Ovary (tissue), 9 donors: Measurements from ENCODE around the gene MPIG6B. TPM values are rescaled to one million over a fixed set of nuclear protein-coding genes. Genes with fewer than 3 reads are reported as not detected.
A peak's percentile ranks its signal among the peaks of the same experiment; 100 is the strongest.

Experiments
- DNase-seq, 5 donors: peaks; one replicate each; pipeline ENCODE4 v3.0.0-alpha.2; 2019 to 2020
- H3K27ac ChIP-seq, 2 donors: fragments of 200-600 bp; one replicate each; pipeline versions ENCODE4 v1.5.1 to v1.8.0; 2019 to 2022
- H3K27me3 ChIP-seq: fragments of 200-600 bp; one replicate; pipeline ENCODE4 v1.8.0; 2022
- H3K36me3 ChIP-seq: fragments of 200-600 bp; sonication (generic); one replicate; pipeline ENCODE4 v1.5.1; 2019
- H3K4me1 ChIP-seq: one replicate; pipeline ENCODE4 v1.8.1; 2013; ENCODE audit warnings: mild to moderate bottlenecking, moderate library complexity; ENCODE audit not compliant: insufficient read depth
- H3K4me3 ChIP-seq: fragments of 200-600 bp; sonication (generic); one replicate; pipeline ENCODE4 v1.5.1; 2017
- H3K9me3 ChIP-seq, 2 donors: fragments of 200-600 bp in 1 of 2; sonication (generic) in 1 of 2; one replicate each; pipeline versions ENCODE4 v1.5.1 to v1.8.1; 2013 to 2019; ENCODE audit warnings: mild to moderate bottlenecking in 1 of 2, moderate library complexity in 1 of 2
- EP300 ChIP-seq: sonication (generic); formaldehyde crosslinking; IDR thresholded peaks from one replicate; pipeline ENCODE4 v1.6.1; 2017; ENCODE audit warnings: antibody characterized with exemption
- POLR2A ChIP-seq: fragments of 450-650 bp; IDR thresholded peaks from one replicate; pipeline ENCODE4 v1.6.1; 2017; ENCODE audit warnings: antibody characterized with exemption, mild to moderate bottlenecking, moderate library complexity
- WGBS, 3 donors: extraction: QIAGEN DNeasy Blood & Tissue Kit in 1 of 3; methylation state at CpG; one replicate each; pipeline versions ENCODE4 v1.1.5 to v1.1.7; 2013 to 2017; 5-methylcytosine and 5-hydroxymethylcytosine counted together
- intact Hi-C, 4 donors: fragments of 100-400 bp; cut with DNase I; formaldehyde crosslinking; loops; one replicate each; pipeline versions ENCODE4 v1.11.0 to v1.15.1; 2022 to 2023
- polyA plus RNA-seq, 2 donors: library from polyadenylated mRNA; stranded (reverse); fragments of 200-250 nt in 1 of 2; fragments of 350-450 nt in 1 of 2; fragmentation: Illumina TruSeq in 1 of 2; extraction: RNeasy Lipid Tissue Mini Kit (QIAGEN cat#74804) in 1 of 2; gene quantifications; one replicate each; pipeline ENCODE4 v1.2.3, GENCODE V29; 2013 to 2014
- total RNA-seq, 7 donors: library from RNA; depleted of rRNA in 2 of 7; stranded (reverse); fragments of >200 nt in 2 of 7; fragmentation: NEBNext Ultra II Directional in 3 of 7; extraction: Animal tissue kit (Norgen Biotek cat#: 25700) in 3 of 7; gene quantifications; one replicate each; pipeline versions ENCODE4 v1.1.0 to v1.2.4, GENCODE V29; 2016 to 2023
- TF ChIP-seq, protein P1 (sequence below), 3 donors: fragments of 450-650 bp in 2 of 3; fragments of 200-600 bp in 1 of 3; IDR thresholded peaks; one replicate each; pipeline versions ENCODE4 v1.5.1 to v1.8.0; 2016 to 2022; ENCODE audit warnings: antibody characterized with exemption in 3 of 3, mild to moderate bottlenecking in 1 of 3
- donor health status: DM: no; HTN: no; CAD: no; lungs with moderate emphysema.
- donor health status: DM: no; HTN: no; CAD: no.
- donor health status: Bipolar disorder and iron deficiency.
- donor health status: DM: yes; HTN: yes; CAD: no.
- donor health status: DM: no; HTN: no; CAD: no.
- donor health status: DM: yes; HTN: yes; CAD: no.

MPIG6B gene
- total and polyA plus RNA-seq, 9 donors, result 0.06 to 0.94 (median 0.60) TPM; not detected in 4

DNA sequence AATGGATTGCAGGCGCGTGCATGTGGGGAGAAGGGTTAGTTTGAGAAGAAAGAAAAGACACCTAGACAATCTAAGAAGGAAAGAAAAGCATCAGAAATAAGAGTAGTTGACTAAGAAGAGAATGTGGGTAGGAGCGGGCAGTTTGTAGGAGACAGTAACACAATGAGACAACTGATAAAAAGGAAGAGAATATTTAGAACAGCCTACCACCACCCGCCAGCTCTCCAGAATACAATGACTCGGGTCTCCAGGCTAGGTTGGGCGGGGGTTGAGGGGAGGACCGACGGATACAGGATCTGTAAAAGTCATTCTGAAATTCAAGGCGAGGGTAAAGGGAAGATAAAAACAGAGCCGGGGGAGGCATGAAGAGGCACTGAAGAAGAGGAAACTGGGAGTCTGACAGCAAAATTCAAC lies 20.8 kb upstream of the MPIG6B start:
- peak overlapping the region; percentile 87 to 99 for H3K27ac ChIP-seq
- H3K36me3 ChIP-seq, result no peaks in the 10 kb centered on the region
- H3K27me3 ChIP-seq, result no peaks in the 10 kb centered on the region
- intact Hi-C loops, result loop anchor here in 1 of 4 donors (2.0 kb wide), 1 partner anchor 26 kb away; the partner anchor contains the start of gene DDAH2
- H3K4me3 ChIP-seq, result peak overlapping the region; percentile 58
- no peaks in the 10 kb centered on the region for H3K9me3 ChIP-seq
- 0% methylated on average over 10 of the region's 10 CpGs for WGBS, 3 donors
- DNase-seq, result no peak
- TF ChIP-seq, protein P1, sequence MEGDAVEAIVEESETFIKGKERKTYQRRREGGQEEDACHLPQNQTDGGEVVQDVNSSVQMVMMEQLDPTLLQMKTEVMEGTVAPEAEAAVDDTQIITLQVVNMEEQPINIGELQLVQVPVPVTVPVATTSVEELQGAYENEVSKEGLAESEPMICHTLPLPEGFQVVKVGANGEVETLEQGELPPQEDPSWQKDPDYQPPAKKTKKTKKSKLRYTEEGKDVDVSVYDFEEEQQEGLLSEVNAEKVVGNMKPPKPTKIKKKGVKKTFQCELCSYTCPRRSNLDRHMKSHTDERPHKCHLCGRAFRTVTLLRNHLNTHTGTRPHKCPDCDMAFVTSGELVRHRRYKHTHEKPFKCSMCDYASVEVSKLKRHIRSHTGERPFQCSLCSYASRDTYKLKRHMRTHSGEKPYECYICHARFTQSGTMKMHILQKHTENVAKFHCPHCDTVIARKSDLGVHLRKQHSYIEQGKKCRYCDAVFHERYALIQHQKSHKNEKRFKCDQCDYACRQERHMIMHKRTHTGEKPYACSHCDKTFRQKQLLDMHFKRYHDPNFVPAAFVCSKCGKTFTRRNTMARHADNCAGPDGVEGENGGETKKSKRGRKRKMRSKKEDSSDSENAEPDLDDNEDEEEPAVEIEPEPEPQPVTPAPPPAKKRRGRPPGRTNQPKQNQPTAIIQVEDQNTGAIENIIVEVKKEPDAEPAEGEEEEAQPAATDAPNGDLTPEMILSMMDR (IDR thresholded peaks at IDR 0.05), result no peak
- no peak for TF ChIP-seq EP300
- no peak for TF ChIP-seq POLR2A
- H3K4me1 ChIP-seq, result peaks cover 11% of the 10 kb centered on the region

DNA sequence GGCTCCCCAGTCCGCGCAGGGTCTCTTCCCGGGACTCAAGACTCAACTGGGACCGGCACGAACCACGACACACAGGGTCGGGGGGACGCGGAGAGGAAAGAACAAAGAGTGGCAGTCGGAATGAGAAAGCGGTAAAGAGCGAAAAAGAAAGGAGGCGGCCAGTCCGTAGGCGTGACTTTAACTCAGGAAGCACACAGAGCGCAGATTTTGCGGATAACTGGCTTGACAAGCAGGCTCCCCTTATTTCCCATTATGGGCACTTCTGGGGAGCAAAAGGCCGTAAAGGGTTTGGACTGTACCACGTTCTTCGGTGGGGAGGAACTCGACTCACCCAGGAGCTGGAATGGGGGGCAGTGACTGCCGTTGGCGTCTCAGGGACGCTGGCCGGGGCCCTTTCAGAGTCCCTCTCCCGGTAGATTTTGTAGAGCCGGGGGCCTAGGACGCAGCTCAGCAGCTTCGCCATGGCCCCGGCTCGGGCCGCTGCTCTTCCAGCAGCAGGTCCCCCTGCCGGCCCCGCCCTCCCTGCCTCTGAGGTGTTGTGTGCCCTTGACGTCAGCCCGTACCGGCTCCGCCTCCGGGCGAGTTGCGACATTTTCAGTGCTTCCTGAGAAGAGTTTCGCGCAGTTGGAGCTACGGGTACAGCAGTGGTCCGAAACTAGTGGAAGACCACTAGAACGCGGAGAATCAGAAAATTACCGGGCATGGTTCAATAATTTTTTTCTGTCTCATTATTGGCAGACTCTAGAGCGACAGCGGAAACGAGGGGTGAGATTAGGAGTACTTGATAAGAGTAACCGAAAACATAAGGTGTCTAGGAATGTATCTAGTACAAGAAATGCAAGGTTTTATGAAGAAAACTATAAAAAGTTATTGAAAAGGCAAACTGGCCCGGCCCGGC lies 20.1 kb upstream of the MPIG6B start, which contains the start of gene ABHD16A:
Gene ABHD16A, minus strand, starts transcription at position 506 of the 898 bp plus-strand sequence. Its CDS starts 43 bp downstream, at position 463.
- 0 to 1% (median 1%) methylated on average over 54 of the region's 54 CpGs for WGBS, 3 donors
- H3K27ac ChIP-seq, result peak within 1 kb of the TSS; percentile 87 to 99
- no peaks in the 10 kb centered on the region for H3K36me3 ChIP-seq
- peak within 1 kb of the TSS; percentile 58 for H3K4me3 ChIP-seq
- DNase-seq, result peak; percentile 98 to 99 (median 99)
- no peaks in the 10 kb centered on the region for H3K27me3 ChIP-seq
- intact Hi-C loops, result loop anchor here in 1 of 4 donors (2.0 kb wide), 1 partner anchor 26 kb away; the partner anchor contains the start of gene DDAH2
- H3K9me3 ChIP-seq, result no peaks in the 10 kb centered on the region
- no peak for TF ChIP-seq EP300
- TF ChIP-seq, protein P1 (IDR thresholded peaks at IDR 0.05), result peak in 2 of 3 donors; percentile 19 to 35
- peak; percentile 98 for TF ChIP-seq POLR2A
- H3K4me1 ChIP-seq, result peaks cover 11% of the 10 kb centered on the region

DNA sequence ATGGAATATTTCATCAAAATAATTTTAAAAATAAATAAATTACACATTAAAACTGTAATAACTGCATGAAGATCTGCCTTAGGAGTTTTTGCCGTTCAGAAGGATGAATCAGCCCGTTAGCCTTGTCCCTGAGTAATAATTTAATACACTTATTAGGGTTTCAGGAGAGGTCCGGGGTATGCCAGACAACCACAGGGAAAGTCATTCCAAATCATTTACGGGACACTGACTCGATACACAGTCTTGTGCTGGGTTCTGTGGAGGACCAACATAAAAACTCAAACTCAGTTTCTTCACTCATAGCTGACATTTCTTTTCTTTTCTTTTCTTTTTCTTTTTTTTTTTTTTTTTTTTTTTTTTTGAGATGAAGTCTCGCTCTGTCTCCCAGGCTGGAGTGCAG lies 17.2 kb upstream of the MPIG6B start:
- H3K4me3 ChIP-seq, result no peak overlapping the region
- intact Hi-C loops, result no loop called here
- no peak for DNase-seq
- 75 to 82% (median 76%) methylated on average over 6 of the region's 6 CpGs for WGBS, 3 donors
- H3K27me3 ChIP-seq, result no peaks in the 10 kb centered on the region
- no peak overlapping the region for H3K27ac ChIP-seq
- no peak for TF ChIP-seq EP300
- TF ChIP-seq, protein P1 (IDR thresholded peaks at IDR 0.05), result no peak
- no peak for TF ChIP-seq POLR2A
- no peaks in the 10 kb centered on the region for H3K9me3 ChIP-seq
- H3K36me3 ChIP-seq, result no peaks in the 10 kb centered on the region
- peaks cover 11% of the 10 kb centered on the region for H3K4me1 ChIP-seq

DNA sequence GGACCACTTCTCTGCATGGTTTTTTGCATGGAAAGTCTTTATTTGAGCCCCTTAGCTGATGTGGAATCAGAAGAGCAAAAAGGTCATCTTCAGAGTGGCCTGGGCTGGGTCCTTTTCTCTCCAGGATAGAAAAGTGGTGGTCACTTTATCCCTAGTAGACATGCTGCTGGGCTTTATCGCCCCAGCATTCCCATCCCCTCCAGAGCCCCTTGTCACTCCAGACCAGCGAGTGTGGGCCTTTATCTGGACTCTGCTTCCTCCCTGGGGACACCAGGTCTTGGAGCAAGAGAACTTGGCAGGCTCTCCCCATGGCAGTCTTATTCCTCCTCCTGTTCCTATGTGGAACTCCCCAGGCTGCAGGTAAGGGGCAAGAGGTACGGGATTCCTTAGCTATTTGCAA lies 16.6 kb upstream of the MPIG6B start, which contains the start of gene LY6G6F:
Gene LY6G6F, plus strand, starts transcription at position 268 of the 400 bp plus-strand sequence. Its CDS starts 41 bp downstream, at position 309.
- TF ChIP-seq EP300, result no peak
- TF ChIP-seq POLR2A, result no peak
- TF ChIP-seq, protein P1 (IDR thresholded peaks at IDR 0.05), result no peak
- peaks cover 7% of the 10 kb centered on the region for H3K4me1 ChIP-seq
- no peaks in the 10 kb centered on the region for H3K9me3 ChIP-seq
- H3K27me3 ChIP-seq, result no peaks in the 10 kb centered on the region
- H3K4me3 ChIP-seq, result no peak within 1 kb of the TSS
- 41 to 49% (median 43%) methylated on average over 3 of the region's 3 CpGs for WGBS, 3 donors
- no peak within 1 kb of the TSS for H3K27ac ChIP-seq
- intact Hi-C loops, result no loop called here
- no peaks in the 10 kb centered on the region for H3K36me3 ChIP-seq
- no peak for DNase-seq
